H1 (cell line): ENCODE data around the gene CNGB1. TPM values are rescaled to one million over a fixed set of nuclear protein-coding genes. Genes with fewer than 3 reads are reported as not detected.
A peak's percentile ranks its signal among the peaks of the same experiment; 100 is the strongest.

Experiments used
- CTCF ChIA-PET: fragments of 300-600 bp; sonication (Branson Sonifier 250); formaldehyde crosslinking; loops from one replicate; lab custom pipeline; 2021; ENCODE audit not compliant: partially characterized antibody; lab: Charles Lee
- POLR2A ChIA-PET: fragments of 300-600 bp; sonication (Branson Sonifier 250); formaldehyde crosslinking; loops from one replicate; lab custom pipeline; 2021; ENCODE audit warnings: inconsistent platforms; ENCODE audit not compliant: partially characterized antibody; lab: Charles Lee
- DNase-seq, 2 experiments: peaks; one replicate each; pipeline versions ENCODE4 v3.0.0 to v3.0.0-alpha.2; 2010 to 2022; ENCODE audit warnings: low spot score in 2 of 2, low read depth in 1 of 2, mixed read lengths in 1 of 2
- FAIRE-seq: peaks from 2 replicates; lab custom pipeline; 2011; peaks lifted over from hg19 to GRCh38; lab: Jason Lieb, UNC
- H2AFZ ChIP-seq: 2 replicates; pipeline ENCODE4 v1.8.1; 2012; ENCODE audit warnings: low read length, inconsistent platforms
- H2AK5ac ChIP-seq: 2 replicates; pipeline ENCODE4 v1.6.1; 2013; ENCODE audit warnings: low read depth, low read length
- H2BK120ac ChIP-seq: replicated peaks from 2 replicates; pipeline ENCODE3; 2013; ENCODE audit warnings: low read depth, low read length, inconsistent platforms
- H2BK12ac ChIP-seq: 2 replicates; pipeline ENCODE4 v1.6.1; 2013; ENCODE audit warnings: low read depth, low read length
- H2BK15ac ChIP-seq: 2 replicates; pipeline ENCODE4 v1.6.1; 2013; ENCODE audit warnings: low read length
- H2BK20ac ChIP-seq: 2 replicates; pipeline ENCODE4 v1.6.1; 2013; ENCODE audit warnings: low read length
- H2BK5ac ChIP-seq: 2 replicates; pipeline ENCODE4 v1.6.1; 2013; ENCODE audit warnings: low read depth, low read length
- H3K14ac ChIP-seq: 2 replicates; pipeline ENCODE4 v1.6.1; 2013; ENCODE audit warnings: inconsistent platforms; ENCODE audit not compliant: insufficient read length
- H3K18ac ChIP-seq: 2 replicates; pipeline ENCODE4 v1.6.1; 2013; ENCODE audit warnings: low read length; ENCODE audit errors: extremely low read depth
- H3K23ac ChIP-seq: 2 replicates; pipeline ENCODE4 v1.6.1; 2013; ENCODE audit warnings: inconsistent platforms; ENCODE audit not compliant: insufficient read length
- H3K23me2 ChIP-seq: 2 replicates; pipeline ENCODE4 v1.6.1; 2013; ENCODE audit warnings: low read depth, low read length
- H3K27ac ChIP-seq: 2 replicates; pipeline ENCODE4 v1.6.1; 2011; ENCODE audit warnings: low read depth, low read length, inconsistent platforms
- H3K27me3 ChIP-seq, 4 experiments: replicated peaks in 1 of 4; 1 replicate in 1 of 4; 2 replicates in 3 of 4; pipeline versions ENCODE4 v1.6.1 to v1.8.1; 2011 to 2013; ENCODE audit warnings: low read length in 3 of 4, mild to moderate bottlenecking in 3 of 4, inconsistent platforms in 2 of 4, mixed read lengths in 2 of 4, moderate library complexity in 1 of 4; ENCODE audit not compliant: control insufficient read depth in 3 of 4, insufficient read depth in 3 of 4; ENCODE audit errors: extremely low read depth in 1 of 4
- H3K36me3 ChIP-seq, 4 experiments: 2 replicates each; pipeline versions ENCODE4 v1.6.1 to v1.8.1; 2011 to 2013; ENCODE audit warnings: mild to moderate bottlenecking in 4 of 4, low read length in 3 of 4, moderate library complexity in 2 of 4, control low read depth in 1 of 4, inconsistent platforms in 1 of 4; ENCODE audit not compliant: insufficient read depth in 4 of 4, control insufficient read depth in 2 of 4
- H3K4ac ChIP-seq: replicated peaks from 2 replicates; pipeline ENCODE3; 2013; ENCODE audit warnings: low read length, low read depth, mixed read lengths, inconsistent platforms; ENCODE audit not compliant: insufficient read length
- H3K4me1 ChIP-seq, 4 experiments: replicated peaks in 1 of 4; 1 replicate in 1 of 4; 2 replicates in 3 of 4; pipeline versions ENCODE4 v1.6.1 to v1.8.1; 2011 to 2013; ENCODE audit warnings: low read length in 3 of 4, inconsistent platforms in 2 of 4, mixed read lengths in 1 of 4; ENCODE audit not compliant: insufficient read depth in 4 of 4, control insufficient read depth in 3 of 4
- H3K4me2 ChIP-seq, 2 experiments: 2 replicates each; pipeline versions ENCODE4 v1.6.1 to v1.8.1; 2011 to 2013; ENCODE audit warnings: low read depth in 2 of 2, low read length in 2 of 2, control low read depth in 1 of 2, inconsistent platforms in 1 of 2, mild to moderate bottlenecking in 1 of 2; ENCODE audit not compliant: insufficient read depth in 1 of 2
- H3K4me3 ChIP-seq, 4 experiments: fragments of 200-600, 300-600 bp in 1 of 4; sonication (generic), shearing (Covaris generic), sonication (Bioruptor Twin) in 1 of 4; 2 replicates each; pipeline versions ENCODE4 v1.5.1 to v1.8.1; 2011 to 2016; ENCODE audit warnings: low read length in 4 of 4, low read depth in 3 of 4, control low read depth in 2 of 4, inconsistent platforms in 2 of 4, mild to moderate bottlenecking in 2 of 4, mixed read lengths in 1 of 4, moderate library complexity in 1 of 4; ENCODE audit not compliant: insufficient read depth in 2 of 4; ENCODE audit errors: extremely low read depth in 1 of 4
- H3K56ac ChIP-seq: replicated peaks from 2 replicates; pipeline ENCODE3; 2013; ENCODE audit warnings: low read depth, mild to moderate bottlenecking, mixed read lengths, low read length, inconsistent platforms; ENCODE audit not compliant: insufficient read length
- H3K79me1 ChIP-seq: 2 replicates; pipeline ENCODE4 v1.6.1; 2013; ENCODE audit warnings: low read depth, low read length, control low read depth
- H3K79me2 ChIP-seq, 2 experiments: 2 replicates each; pipeline versions ENCODE4 v1.6.1 to v1.8.1; 2012 to 2013; ENCODE audit warnings: low read length in 2 of 2, mild to moderate bottlenecking in 2 of 2, inconsistent platforms in 1 of 2; ENCODE audit not compliant: insufficient read depth in 2 of 2, control insufficient read depth in 1 of 2
- H3K9ac ChIP-seq, 4 experiments: replicated peaks in 1 of 4; 1 replicate in 1 of 4; 2 replicates in 3 of 4; pipeline versions ENCODE4 v1.6.1 to v1.8.1; 2011 to 2013; ENCODE audit warnings: low read depth in 3 of 4, low read length in 3 of 4, control low read depth in 2 of 4, mild to moderate bottlenecking in 2 of 4, moderate library complexity in 2 of 4, inconsistent platforms in 1 of 4; ENCODE audit errors: extremely low read depth in 1 of 4
- H3K9me3 ChIP-seq, 2 experiments: 2 replicates each; pipeline versions ENCODE4 v1.6.1 to v1.8.1; 2012 to 2013; ENCODE audit warnings: mild to moderate bottlenecking in 2 of 2, moderate library complexity in 2 of 2, control low read depth in 1 of 2, inconsistent platforms in 1 of 2, low read depth in 1 of 2, low read length in 1 of 2, mixed read lengths in 1 of 2; ENCODE audit not compliant: insufficient read depth in 2 of 2
- H4K20me1 ChIP-seq, 2 experiments: replicated peaks in 1 of 2; 2 replicates each; pipeline versions ENCODE3 to v1.8.1; 2011 to 2013; ENCODE audit warnings: inconsistent platforms in 2 of 2, low read length in 2 of 2, mild to moderate bottlenecking in 1 of 2; ENCODE audit not compliant: insufficient read depth in 2 of 2, control insufficient read depth in 1 of 2
- H4K5ac ChIP-seq: 2 replicates; pipeline ENCODE4 v1.6.1; 2013; ENCODE audit warnings: low read length, low read depth, mixed read lengths, inconsistent platforms; ENCODE audit not compliant: insufficient read length
- H4K8ac ChIP-seq: 2 replicates; pipeline ENCODE4 v1.8.0; 2013; ENCODE audit warnings: mild to moderate bottlenecking, moderate library complexity, low read length, inconsistent platforms; ENCODE audit not compliant: insufficient read depth; ENCODE audit errors: extremely low read depth
- H4K91ac ChIP-seq: replicated peaks from 2 replicates; pipeline ENCODE3; 2013; ENCODE audit warnings: low read length, mixed read lengths, inconsistent platforms; ENCODE audit not compliant: insufficient read length
- EP300 ChIP-seq, 2 experiments: IDR thresholded peaks; 1 replicate in 1 of 2; 2 replicates in 1 of 2; pipeline ENCODE4 v1.6.1; 2011 to 2012; ENCODE audit warnings: low read depth in 2 of 2, low read length in 2 of 2, mild to moderate bottlenecking in 2 of 2, borderline replicate concordance in 1 of 2, inconsistent platforms in 1 of 2, moderate library complexity in 1 of 2
- JUN ChIP-seq: IDR thresholded peaks from 2 replicates; pipeline ENCODE4 v1.6.1; 2011; ENCODE audit warnings: low read depth, mild to moderate bottlenecking, improper control_type of control experiment, low read length
- NANOG ChIP-seq: IDR thresholded peaks from 2 replicates; pipeline ENCODE4 v1.6.1; 2011; ENCODE audit warnings: low read length, low read depth, mild to moderate bottlenecking, inconsistent platforms; ENCODE audit not compliant: insufficient read depth, poor library complexity, severe bottlenecking
- SIX5 ChIP-seq: IDR thresholded peaks from 2 replicates; pipeline ENCODE4 v1.6.1; 2011; ENCODE audit warnings: mild to moderate bottlenecking, low read depth, low read length
- ZNF274 ChIP-seq: IDR thresholded peaks from 2 replicates; pipeline ENCODE4 v1.7.0; 2012; ENCODE audit warnings: low read length, borderline replicate concordance; ENCODE audit errors: extremely low read depth
- WGBS, 2 experiments: shearing (Covaris generic) in 1 of 2; methylation state at CpG; one replicate each; pipeline versions ENCODE4 v1.1.6 to v1.1.7; 2013 to 2015; ENCODE audit warnings: low lambda C conversion rate in 2 of 2, mixed read lengths in 2 of 2, inconsistent platforms in 1 of 2, low coverage in 1 of 2, missing lambda C conversion rate in 1 of 2; ENCODE audit not compliant: insufficient replicate concordance in 2 of 2, insufficient coverage in 1 of 2, insufficient read length in 1 of 2; ENCODE audit errors: extremely low coverage in 1 of 2, missing lambda C conversion rate in 1 of 2; 5-methylcytosine and 5-hydroxymethylcytosine counted together
- polyA plus RNA-seq, 7 experiments: library from polyadenylated mRNA; depleted of rRNA in 3 of 7; stranded (reverse) in 5 of 7; unstranded in 2 of 7; fragments of >200 nt in 5 of 7; fragments of 200-250 nt in 2 of 7; gene quantifications; 1 replicate in 5 of 7; 2 replicates in 1 of 7; 4 replicates in 1 of 7; pipeline versions ENCODE4 v1.2.1 to v1.2.3, GENCODE V29; 2011 to 2013; ENCODE audit warnings: missing spikeins in 2 of 7, mixed read lengths in 2 of 7
- total RNA-seq: library from RNA; stranded (reverse); fragmentation: NEBNext Ultra II Directional; extraction: Animal tissue kit (Norgen Biotek cat#: 25700); gene quantifications from 2 replicates; pipeline ENCODE4 v1.2.1, GENCODE V29; 2021

Gene CNGB1
- total and polyA plus RNA-seq, 2 of the 8 experiments (the other 6 are each of a cell fraction or from before 2014, with no cell fraction given): not detected

- H3K18ac ChIP-seq: no peak overlapping the region
- peak overlapping the region; percentile 99 for H2AK5ac ChIP-seq
- H4K5ac ChIP-seq: peak overlapping the region; percentile 30
- no peak overlapping the region for H3K14ac ChIP-seq
- H4K20me1 ChIP-seq: peaks cover 0 to 4% of the 10 kb centered on the region in 2 experiments
- FAIRE-seq (peak; percentile 48), DNase-seq (no peak)
- H3K79me2 ChIP-seq: no peaks in the 10 kb centered on the region; a peak in 1 of 4 replicates
- H3K27ac ChIP-seq: no peak overlapping the region
- CTCF ChIA-PET: no interaction called here
- WGBS, 2 experiments: 90% methylated on average over 16 of the region's 16 CpGs; no CpG with 5 or more reads in 1 of the 2 experiments
- peak overlapping the region; percentile 77 for H2BK15ac ChIP-seq
- peaks cover 0 to 13% (median 2%) of the 10 kb centered on the region in 4 experiments; a peak in 5 of 7 replicates for H3K4me1 ChIP-seq
- peak overlapping the region; percentile 86; the same call in 1 of the 2 replicates for H2BK12ac ChIP-seq
- peak overlapping the region; percentile 62 for H2BK20ac ChIP-seq
- POLR2A ChIA-PET: no interaction called here
- H3K4me2 ChIP-seq: no peak overlapping the region
- no peak overlapping the region for H3K4me3 ChIP-seq
- H3K36me3 ChIP-seq: no peaks in the 10 kb centered on the region
- no peak for TF ChIP-seq NANOG
- TF ChIP-seq JUN: no peak
- TF ChIP-seq EP300 (IDR thresholded peaks at IDR 0.05; ENCODE audit: borderline replicate concordance in 1 of 2, low read depth in 2 of 2, low read length in 2 of 2): no peak
- no peak for TF ChIP-seq ZNF274
- no peak for TF ChIP-seq SIX5
- 0 out of 2 replicates have a peak overlapping the region, but pooled peaks have one; percentile 0 for H2AFZ ChIP-seq
- H3K23me2 ChIP-seq: peaks cover 3% of the 10 kb centered on the region; the same call in 1 of the 2 replicates
- no peaks in the 10 kb centered on the region for H3K79me1 ChIP-seq
- H4K91ac ChIP-seq: peak overlapping the region; percentile 94
- no peaks in the 10 kb centered on the region for H3K9me3 ChIP-seq
- no peaks in the 10 kb centered on the region for H3K27me3 ChIP-seq
- peak overlapping the region; percentile 22; the same call in 1 of the 2 replicates for H2BK5ac ChIP-seq
- no peak overlapping the region for H2BK120ac ChIP-seq
- H3K23ac ChIP-seq: no peak overlapping the region
- H4K8ac ChIP-seq: no peak overlapping the region
- H3K4ac ChIP-seq: peak overlapping the region; percentile 74
- H3K56ac ChIP-seq: peak overlapping the region; percentile 94
- peak overlapping the region in 1 of 4 experiments; percentile 54; a peak in 1 of 7 replicates for H3K9ac ChIP-seq
Observed at GRCh38 chr16:57912529-57913260, 58.2 kb downstream of the CNGB1 start.
